Common myeloid progenitor, CD34-positive (primary cell): ENCODE measurements around the gene SDHAF2.

ENCODE experiments used
- CTCF ChIA-PET: fragments of 350-600 bp; sonication (Branson Sonifier 250); formaldehyde crosslinking; loops from one replicate; lab custom pipeline; 2021; ENCODE audit warnings: antibody characterized with exemption; lab: Charles Lee
- POLR2A ChIA-PET: fragments of 350-600 bp; sonication (Branson Sonifier 250); formaldehyde crosslinking; loops from one replicate; lab custom pipeline; 2021; ENCODE audit warnings: antibody characterized with exemption; lab: Charles Lee
- DNase-seq, 3 donors: peaks; one replicate each; pipeline versions ENCODE4 v3.0.0 to v3.0.0-alpha.2; 2013
- H3K27ac ChIP-seq, 2 experiments: 1 replicate in 1 of 2; 2 replicates in 1 of 2; pipeline ENCODE4 v1.7.0; 2013; ENCODE audit warnings: inconsistent platforms in 2 of 2, low read length in 2 of 2, mild to moderate bottlenecking in 2 of 2, low read depth in 1 of 2, moderate library complexity in 1 of 2; ENCODE audit not compliant: severe bottlenecking in 2 of 2, insufficient read depth in 1 of 2, poor library complexity in 1 of 2
- H3K27me3 ChIP-seq, 5 experiments: replicated peaks in 2 of 5; 1 replicate in 3 of 5; 2 replicates in 2 of 5; pipeline versions ENCODE4 v1.6.1 to v1.7.0; 2013; ENCODE audit warnings: low read length in 4 of 5, mild to moderate bottlenecking in 2 of 5, moderate library complexity in 2 of 5, inconsistent platforms in 1 of 5; ENCODE audit not compliant: insufficient read depth in 5 of 5, control insufficient read depth in 4 of 5
- H3K36me3 ChIP-seq, 4 experiments: 1 replicate in 2 of 4; 2 replicates in 2 of 4; pipeline versions ENCODE4 v1.6.1 to v1.7.0; 2013; ENCODE audit warnings: low read length in 3 of 4, control low read depth in 1 of 4, mild to moderate bottlenecking in 1 of 4; ENCODE audit not compliant: control insufficient read depth in 4 of 4, insufficient read depth in 4 of 4
- H3K4me1 ChIP-seq, 4 experiments: 1 replicate in 3 of 4; 2 replicates in 1 of 4; pipeline versions ENCODE4 v1.6.1 to v1.7.1; 2013; ENCODE audit warnings: low read length in 3 of 4, mild to moderate bottlenecking in 3 of 4, control low read depth in 1 of 4, inconsistent platforms in 1 of 4, moderate library complexity in 1 of 4; ENCODE audit not compliant: control insufficient read depth in 4 of 4, insufficient read depth in 4 of 4; ENCODE audit errors: control extremely low read depth in 1 of 4
- H3K4me3 ChIP-seq, 7 experiments: 1 replicate in 4 of 7; 2 replicates in 3 of 7; pipeline versions ENCODE4 v1.5.1 to v1.7.0; 2013; ENCODE audit warnings: mild to moderate bottlenecking in 7 of 7, low read length in 6 of 7, moderate library complexity in 6 of 7, inconsistent platforms in 2 of 7, low read depth in 2 of 7, control low read depth in 1 of 7; ENCODE audit not compliant: insufficient read depth in 4 of 7, control insufficient read depth in 1 of 7; ENCODE audit errors: extremely low read depth in 1 of 7
- H3K9me3 ChIP-seq, 5 experiments: 1 replicate in 4 of 5; 2 replicates in 1 of 5; pipeline versions ENCODE4 v1.6.1 to v1.7.1; 2013; ENCODE audit warnings: low read length in 4 of 5, mild to moderate bottlenecking in 2 of 5, inconsistent platforms in 1 of 5, low read depth in 1 of 5, moderate library complexity in 1 of 5; ENCODE audit not compliant: control insufficient read depth in 4 of 5, insufficient read depth in 2 of 5; ENCODE audit errors: control extremely low read depth in 1 of 5
- WGBS: methylation state at CpG from one replicate; pipeline ENCODE4 v1.1.5; 2013; ENCODE audit not compliant: insufficient coverage; 5-methylcytosine and 5-hydroxymethylcytosine counted together

Gene SDHAF2

GRCh38 chr11:61486011-61486620, 56.2 kb downstream of the SDHAF2 start:
- Histone ChIP-seq H3K36me3 (peaks cover 0 to 9% (median 0%) of the 10 kb centered on the region in 4 experiments), H3K9me3 (no peaks in the 10 kb centered on the region), H3K27me3 (peaks cover 0 to 4% (median 0%) of the 10 kb centered on the region in 5 experiments), H3K4me1 (peaks cover 0 to under 1% (median 0%) of the 10 kb centered on the region in 4 experiments), H3K27ac (no peak overlapping the region), H3K4me3 (no peak overlapping the region)
- WGBS: 95% methylated on average over 3 of the region's 6 CpGs
- ChIA-PET POLR2A (no interaction called here), CTCF (interaction anchor here (1.9 to 29.0 kb wide), 2 partner anchors 8 to 31 kb away, joined by 8 to 453 read pairs; partner anchors contain the start of gene LRRC10B)
- no peak for DNase-seq

- Histone ChIP-seq H3K36me3 (peaks cover 0 to 9% (median 0%) of the 10 kb centered on the region in 4 experiments), H3K27me3 (peaks cover 0 to 4% (median 0%) of the 10 kb centered on the region in 5 experiments), H3K27ac (no peak overlapping the region), H3K4me3 (no peak overlapping the region), H3K9me3 (no peaks in the 10 kb centered on the region), H3K4me1 (no peaks in the 10 kb centered on the region)
- POLR2A ChIA-PET: no interaction called here
- CTCF ChIA-PET: interaction anchor here (1.9 to 29.0 kb wide), 2 partner anchors 9 to 30 kb away, joined by 8 to 453 read pairs; partner anchors contain the start of gene LRRC10B
- WGBS: 94% methylated on average over 3 of the region's 5 CpGs
- no peak for DNase-seq
Observed at GRCh38 chr11:61486779-61487178, 56.9 kb downstream of the SDHAF2 start.

GRCh38 chr11:61487342-61488025, 57.6 kb downstream of the SDHAF2 start:
- ChIA-PET CTCF (interaction anchor here (1.7 to 29.0 kb wide), 3 partner anchors 10 to 41 kb away, joined by 5 to 453 read pairs (median 8); partner anchors contain the start of gene LRRC10B), POLR2A (no interaction called here)
- Histone ChIP-seq H3K9me3 (no peaks in the 10 kb centered on the region), H3K27me3 (peaks cover 0 to 4% (median 0%) of the 10 kb centered on the region in 5 experiments), H3K27ac (no peak overlapping the region), H3K36me3 (peaks cover 0 to 9% (median 0%) of the 10 kb centered on the region in 4 experiments), H3K4me3 (no peak overlapping the region), H3K4me1 (no peaks in the 10 kb centered on the region)
- DNase-seq: no peak
- WGBS: 100% methylated on average over 3 of the region's 4 CpGs

- Histone ChIP-seq H3K27ac (no peak overlapping the region), H3K4me3 (no peak overlapping the region), H3K4me1 (no peaks in the 10 kb centered on the region), H3K9me3 (no peaks in the 10 kb centered on the region), H3K27me3 (peaks cover 0 to 4% (median 0%) of the 10 kb centered on the region in 5 experiments), H3K36me3 (peaks cover 0 to 9% (median 0%) of the 10 kb centered on the region in 4 experiments)
- DNase-seq: no peak
- ChIA-PET CTCF (interaction anchor here (1.6 to 29.0 kb wide), 4 partner anchors 10 to 43 kb away, joined by 5 to 453 read pairs (median 8); partner anchors contain the start of gene LRRC10B), POLR2A (interaction anchor here (0.6 kb wide), 1 partner anchor 466 kb away, joined by 3 read pairs; no protein-coding TSS in a partner anchor)
- 78% methylated on average over 19 of the region's 19 CpGs for WGBS
Observed at GRCh38 chr11:61488651-61489291, 58.8 kb downstream of the SDHAF2 start.

- CTCF ChIA-PET: interaction anchor here (1.6 to 29.0 kb wide), 3 partner anchors 10 to 27 kb away, joined by 6 to 453 read pairs (median 11); partner anchors contain the start of gene LRRC10B
- DNase-seq: no peak
- Histone ChIP-seq H3K4me3 (no peak overlapping the region), H3K4me1 (no peaks in the 10 kb centered on the region), H3K9me3 (no peaks in the 10 kb centered on the region), H3K27me3 (peaks cover 0 to 4% (median 0%) of the 10 kb centered on the region in 5 experiments), H3K27ac (no peak overlapping the region), H3K36me3 (peaks cover 0 to 9% (median 0%) of the 10 kb centered on the region in 4 experiments)
- POLR2A ChIA-PET: no interaction called here
- 94% methylated on average over 12 of the region's 13 CpGs for WGBS
Observed at GRCh38 chr11:61489833-61490721, 60.2 kb downstream of the SDHAF2 start.

- DNase-seq: no peak
- peaks cover 0 to 4% (median 0%) of the 10 kb centered on the region in 5 experiments for H3K27me3 ChIP-seq
- H3K36me3 ChIP-seq: peaks cover 0 to 7% (median 0%) of the 10 kb centered on the region in 4 experiments
- ChIA-PET CTCF (interaction anchor here (1.0 kb wide), 1 partner anchor 13 kb away, joined by 6 read pairs; no protein-coding TSS in a partner anchor), POLR2A (no interaction called here)
- no peaks in the 10 kb centered on the region for H3K4me1 ChIP-seq
- H3K9me3 ChIP-seq: no peaks in the 10 kb centered on the region
- WGBS: 99% methylated on average over 6 of the region's 12 CpGs
- H3K4me3 ChIP-seq: no peak overlapping the region
- no peak overlapping the region for H3K27ac ChIP-seq
Observed at GRCh38 chr11:61491736-61492395, 61.9 kb downstream of the SDHAF2 start.
